ENCODE results near the gene DUS2.
"Not testable (repeated sequence)": the region's sequence is repeated elsewhere in the genome, so short reads cannot be mapped to it uniquely, and the experiment has no call there.

The DUS2 gene

GRCh38 chr16:68091380-68092261 is 68.5 kb downstream of the DUS2 start:
- DNase-seq (ENCODE audit: low read depth in 3 of 3): no peak

DNA sequence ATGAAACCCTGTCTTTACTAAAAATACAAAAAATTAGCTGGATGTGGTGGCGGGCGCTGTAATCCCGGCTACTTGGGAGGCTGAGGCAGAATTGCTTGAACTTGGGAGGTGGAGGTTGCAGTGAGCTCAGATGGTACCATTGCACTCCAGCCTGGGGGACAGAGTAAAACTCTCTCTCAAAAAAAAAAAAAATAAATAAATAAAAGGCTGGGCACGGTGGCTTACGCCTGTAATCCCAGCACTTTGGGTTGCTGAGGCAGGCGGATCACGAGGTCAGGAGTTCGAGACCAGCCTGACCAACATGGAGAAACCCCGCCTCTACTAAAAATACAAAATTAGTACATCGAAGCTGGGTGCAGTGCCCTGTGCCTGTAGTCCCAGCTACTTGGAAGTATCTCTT is 69.2 kb downstream of the DUS2 start:
- not testable (repeated sequence) for DNase-seq (ENCODE audit: low read depth in 3 of 3)

DNA sequence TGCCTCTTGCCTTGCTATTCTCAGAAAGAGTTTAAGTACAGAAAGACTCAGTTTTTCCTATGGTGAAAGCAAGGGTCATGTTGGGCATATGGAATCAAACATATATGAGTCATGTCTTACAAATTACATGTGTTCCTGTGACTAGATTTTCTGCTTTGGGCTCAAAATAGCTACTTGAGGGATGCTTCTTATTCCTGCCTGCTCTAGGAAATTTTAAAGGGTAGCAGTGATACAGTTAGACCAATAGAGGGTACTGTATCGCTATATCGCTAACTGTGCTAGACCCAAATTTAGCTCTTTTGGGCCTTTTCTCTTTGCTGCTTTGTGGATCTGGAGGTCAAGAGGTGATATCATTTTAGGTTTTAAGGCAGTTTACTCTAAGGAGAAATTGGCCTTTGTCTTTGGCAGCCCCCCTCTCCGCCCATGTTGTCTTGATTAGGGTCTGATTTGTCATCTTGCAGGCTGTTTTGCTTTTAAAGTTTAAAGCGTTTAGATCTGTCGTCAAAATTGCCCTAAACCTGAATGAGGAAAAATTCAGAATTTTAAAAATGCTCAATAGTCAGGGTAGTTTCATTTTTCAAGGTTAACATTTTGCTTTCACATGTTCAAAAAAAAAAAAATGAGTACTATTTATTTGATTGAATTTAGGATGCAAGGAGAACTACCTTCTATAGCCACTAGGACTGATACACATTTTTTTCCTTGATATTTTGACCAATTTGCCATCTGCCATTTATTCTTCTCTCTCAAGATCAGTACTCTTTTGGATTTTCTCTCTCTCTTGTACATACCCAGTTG is 70.9 kb downstream of the DUS2 start:
- DNase-seq (ENCODE audit: low read depth in 3 of 3): no peak

GRCh38 chr16:68094614-68094934 is 71.5 kb downstream of the DUS2 start:
- DNase-seq (ENCODE audit: low read depth in 3 of 3): no peak

DNA sequence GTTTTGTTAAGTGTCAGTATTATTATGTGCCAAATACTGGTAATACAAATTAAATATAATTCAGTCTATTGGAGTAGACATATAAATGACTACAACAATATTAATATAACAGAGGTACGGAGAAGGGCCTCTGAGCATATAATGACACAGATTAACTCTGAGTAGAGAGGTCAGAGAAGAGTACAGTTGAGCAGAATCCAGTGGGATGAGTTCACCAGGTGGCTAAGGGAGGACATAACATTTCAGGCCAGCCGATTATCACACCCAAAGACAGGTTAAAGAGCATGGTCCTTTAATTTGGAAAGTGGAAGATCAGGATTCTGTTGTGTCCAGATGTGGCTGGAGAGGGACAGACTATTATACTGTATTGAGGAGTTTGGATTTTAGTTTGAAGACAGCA is 73.4 kb downstream of the DUS2 start:
- no peak for DNase-seq (ENCODE audit: low read depth in 3 of 3)

DNA sequence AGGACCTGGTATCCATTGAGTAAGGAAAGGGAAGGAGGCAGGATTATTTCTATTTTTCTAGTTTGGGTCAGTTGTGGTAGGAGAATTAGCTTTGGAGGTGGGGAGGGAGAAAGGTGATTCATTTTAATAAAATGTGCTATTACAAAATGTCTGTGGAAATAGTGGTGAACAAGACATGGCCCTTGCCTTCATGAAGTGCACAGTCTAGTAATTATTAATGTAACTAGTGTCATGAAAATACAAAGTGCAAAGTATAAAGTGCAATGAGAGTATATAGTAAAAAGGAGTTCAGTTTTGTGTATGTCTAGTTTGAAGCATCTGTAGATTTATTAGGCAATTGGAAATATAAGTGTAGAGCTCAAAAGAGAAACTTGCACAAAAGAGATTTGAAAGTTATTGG is 74.0 kb downstream of the DUS2 start:
- DNase-seq (ENCODE audit: low read depth in 3 of 3): no peak

DNA sequence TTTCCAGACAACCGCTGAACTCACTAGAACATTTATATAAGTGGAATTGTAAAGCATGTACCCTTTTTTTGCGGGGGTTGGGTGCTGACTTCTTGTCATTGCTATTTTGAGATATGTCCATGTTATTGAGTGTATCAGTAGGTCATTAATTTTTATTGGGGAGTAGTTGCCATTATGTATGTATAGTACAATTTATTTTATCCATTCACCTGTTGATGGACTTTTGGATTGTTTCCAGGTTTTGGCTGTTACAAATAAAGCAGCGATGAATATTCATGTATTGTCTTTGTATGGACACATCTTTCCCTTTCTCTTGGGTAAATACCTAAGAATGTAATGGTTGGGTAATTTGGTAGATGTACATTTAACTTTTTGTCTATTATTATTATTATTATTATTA is 74.8 kb downstream of the DUS2 start:
- DNase-seq (ENCODE audit: low read depth in 3 of 3): no peak

DNA sequence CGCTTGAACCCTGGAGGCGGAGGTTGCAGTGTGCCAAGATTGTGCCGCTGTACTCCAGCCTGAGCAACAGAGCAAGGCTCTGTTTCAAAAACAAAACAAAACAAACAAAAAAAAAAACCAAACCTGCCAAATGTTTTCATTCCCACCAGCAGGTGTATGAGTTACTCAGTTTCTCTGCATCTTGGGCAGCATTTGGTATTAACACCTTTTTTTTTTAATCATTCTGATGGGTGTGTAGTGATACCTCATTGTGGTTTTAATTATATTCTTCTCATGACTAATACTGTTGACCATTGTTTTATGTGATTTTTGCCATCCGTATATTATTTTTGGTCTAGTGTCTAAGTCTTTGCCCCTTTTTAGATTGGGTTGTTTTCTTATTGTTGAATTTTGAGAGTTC is 77.4 kb downstream of the DUS2 start:
- DNase-seq (ENCODE audit: low read depth in 3 of 3): no peak

- no peak for DNase-seq (ENCODE audit: low read depth in 3 of 3)
Measured at GRCh38 chr16:68105611-68106010, 82.5 kb downstream of the DUS2 start.

GRCh38 chr16:68107230-68107928 is 84.3 kb downstream of the DUS2 start:
- not testable (repeated sequence) for DNase-seq (ENCODE audit: low read depth in 3 of 3)

DNA sequence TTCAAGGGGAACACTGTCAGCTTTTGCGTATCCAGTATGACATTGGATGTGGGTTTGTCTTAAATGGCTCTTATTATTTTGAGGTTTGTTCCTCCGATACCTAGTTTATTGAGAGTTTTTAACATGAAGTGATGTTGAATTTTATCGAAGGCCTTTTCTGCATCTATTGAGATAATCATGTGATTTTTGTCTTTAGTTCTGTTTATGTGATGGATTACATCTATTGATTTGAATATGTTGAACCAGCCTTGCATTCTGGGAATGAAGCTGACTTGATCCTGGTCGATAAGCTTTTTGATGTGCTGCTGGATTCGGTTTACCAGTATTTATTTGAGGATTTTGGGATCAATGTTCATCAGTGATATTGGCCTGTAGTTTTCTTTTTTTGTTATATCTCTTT is 86.1 kb downstream of the DUS2 start:
- DNase-seq (ENCODE audit: low read depth in 3 of 3): not testable (repeated sequence)

DNA sequence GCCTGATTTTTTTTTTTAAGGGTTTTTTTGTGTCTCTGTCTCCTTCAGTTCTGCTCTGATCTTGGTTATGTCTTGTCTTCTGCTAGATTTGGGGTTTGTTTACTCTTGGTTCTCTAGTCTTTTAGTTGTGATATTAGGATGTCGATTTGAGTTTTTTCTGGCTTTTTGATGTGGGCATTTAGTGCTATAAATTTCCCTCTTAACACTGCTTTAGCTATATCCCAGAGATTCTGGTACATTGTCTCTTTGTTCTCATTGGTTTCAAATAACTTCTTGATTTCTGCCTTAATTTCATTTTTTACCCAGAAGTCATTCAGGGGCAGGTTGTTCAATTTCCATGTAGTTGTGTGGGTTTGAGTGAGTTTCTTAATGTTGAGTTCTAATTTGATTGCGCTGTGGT is 87.5 kb downstream of the DUS2 start:
- DNase-seq (ENCODE audit: low read depth in 3 of 3): not testable (repeated sequence)

GRCh38 chr16:68111379-68111778 is 88.3 kb downstream of the DUS2 start:
- no peak for DNase-seq (ENCODE audit: low read depth in 3 of 3)

DNA sequence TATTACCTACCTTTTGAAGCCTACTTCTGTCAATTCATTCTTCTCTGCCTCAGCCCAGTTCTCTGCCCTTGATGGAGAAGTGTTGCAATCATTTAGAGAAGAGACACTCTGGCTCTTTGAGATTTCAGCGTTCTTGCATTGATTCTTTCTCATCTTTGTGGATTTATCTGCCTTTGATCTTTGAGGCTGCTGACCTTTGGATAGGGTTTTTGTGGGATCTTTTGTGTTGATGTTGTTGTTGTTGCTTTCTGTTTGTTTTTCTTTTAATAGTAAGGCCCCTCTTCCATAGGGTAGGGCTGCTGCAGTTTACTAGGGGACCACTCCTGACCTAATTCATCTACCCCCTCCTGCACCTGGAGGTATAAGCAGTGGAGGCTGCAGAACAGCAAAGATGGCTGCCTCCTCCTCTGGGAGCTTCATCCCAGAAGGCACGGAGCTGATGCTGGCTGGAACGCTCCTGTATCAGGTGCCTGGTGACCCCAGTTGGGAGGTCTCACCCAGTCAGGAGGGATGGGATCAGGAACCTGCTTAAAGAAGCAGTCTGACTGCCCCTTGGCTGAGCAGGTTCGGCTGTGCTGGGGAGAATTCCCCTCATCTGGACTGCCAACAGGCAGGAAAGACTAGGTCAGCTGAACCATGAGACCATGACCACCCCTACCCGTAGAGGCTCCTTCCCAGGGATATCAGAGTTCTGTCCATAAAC is 90.1 kb downstream of the DUS2 start:
- no peak for DNase-seq (ENCODE audit: low read depth in 3 of 3)

GRCh38 chr16:68113765-68114240 is 90.7 kb downstream of the DUS2 start:
- DNase-seq (ENCODE audit: low read depth in 3 of 3): no peak

GRCh38 chr16:68114939-68115338 is 91.9 kb downstream of the DUS2 start:
- not testable (repeated sequence) for DNase-seq (ENCODE audit: low read depth in 3 of 3)

GRCh38 chr16:68115851-68116250 is 92.8 kb downstream of the DUS2 start:
- DNase-seq (ENCODE audit: low read depth in 3 of 3): no peak

GRCh38 chr16:68116256-68116867 is 93.3 kb downstream of the DUS2 start:
- DNase-seq (ENCODE audit: low read depth in 3 of 3): no peak

GRCh38 chr16:68117884-68118283 is 94.8 kb downstream of the DUS2 start:
- DNase-seq (ENCODE audit: low read depth in 3 of 3): no peak

- DNase-seq (ENCODE audit: low read depth in 3 of 3): not testable (repeated sequence)
Measured at GRCh38 chr16:68118954-68119353, 95.9 kb downstream of the DUS2 start.

DNA sequence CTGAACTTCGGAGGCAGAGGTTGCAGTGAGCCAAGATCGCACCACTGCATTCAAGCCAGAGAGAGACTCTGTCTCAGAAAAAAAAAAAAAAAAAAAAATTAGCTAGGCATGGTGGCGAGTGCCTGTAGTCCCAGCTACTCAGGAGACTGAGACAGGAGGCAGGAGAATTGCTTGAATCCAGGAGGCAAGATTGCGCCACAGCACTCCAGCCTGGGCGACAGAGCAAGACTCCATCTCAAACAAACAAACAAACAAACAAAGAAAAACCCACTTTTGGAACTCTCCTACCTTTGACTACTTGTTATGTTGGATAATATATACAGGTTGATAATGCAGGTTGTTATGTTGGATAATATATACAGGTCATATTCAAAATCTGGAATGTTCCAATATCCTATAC is 97.4 kb downstream of the DUS2 start:
- not testable (repeated sequence) for DNase-seq (ENCODE audit: low read depth in 3 of 3)
